Neural progenitor cell (in vitro differentiated cells): ENCODE results near the gene ITGA11. TPM values are rescaled to one million over a fixed set of nuclear protein-coding genes. Genes with fewer than 3 reads are reported as not detected.

Source experiments
- DNase-seq: peaks from one replicate; pipeline ENCODE4 v3.0.0-alpha.2; 2016; ENCODE audit warnings: low spot score
- H2AFZ ChIP-seq: fragments of 200-600 bp; sonication (generic); replicated peaks from 2 replicates; pipeline ENCODE4 v1.6.1; 2016; ENCODE audit warnings: antibody characterized with exemption
- H3F3A ChIP-seq: fragments of 200-600 bp; sonication (generic); 2 replicates; pipeline ENCODE4 v1.6.1; 2016; ENCODE audit warnings: antibody characterized with exemption, low read depth
- H3K27ac ChIP-seq: fragments of 200-600 bp; sonication (generic); 2 replicates; pipeline ENCODE4 v1.5.1; 2016; ENCODE audit warnings: mild to moderate bottlenecking
- H3K27me3 ChIP-seq: fragments of 200-600 bp; sonication (generic); 2 replicates; pipeline ENCODE4 v1.6.1; 2016; ENCODE audit warnings: mild to moderate bottlenecking, moderate library complexity
- H3K36me3 ChIP-seq: fragments of 200-600 bp; sonication (generic); 2 replicates; pipeline ENCODE4 v1.5.1; 2016
- H3K4me1 ChIP-seq: fragments of 200-600 bp; sonication (generic); 2 replicates; pipeline ENCODE4 v1.6.1; 2016; ENCODE audit warnings: mixed run types
- H3K4me2 ChIP-seq: fragments of 200-600 bp; sonication (generic); 2 replicates; pipeline ENCODE4 v1.6.1; 2016
- H3K4me3 ChIP-seq: fragments of 200-600 bp; sonication (generic); 2 replicates; pipeline ENCODE4 v1.5.1; 2016
- H3K79me2 ChIP-seq: fragments of 200-600 bp; sonication (generic); 2 replicates; pipeline ENCODE4 v1.6.1; 2016; ENCODE audit warnings: low read depth
- H3K9ac ChIP-seq: fragments of 200-600 bp; sonication (generic); 2 replicates; pipeline ENCODE4 v1.6.1; 2016
- H3K9me3 ChIP-seq: fragments of 200-600 bp; sonication (generic); 2 replicates; pipeline ENCODE4 v1.5.1; 2016; ENCODE audit warnings: low read depth
- H4K20me1 ChIP-seq: fragments of 200-600 bp; sonication (generic); 2 replicates; pipeline ENCODE4 v1.6.1; 2016; ENCODE audit warnings: low read depth
- H3K27ac Mint-ChIP-seq: 3 replicates; pipeline ENCODE4 v1.8.0; 2021; ENCODE audit warnings: mixed read lengths
- H3K27me3 Mint-ChIP-seq: 2 replicates; pipeline ENCODE4 v1.8.0; 2022; ENCODE audit warnings: low read depth, mild to moderate bottlenecking, inconsistent platforms, moderate library complexity, mixed read lengths; ENCODE audit not compliant: insufficient read depth
- H3K36me3 Mint-ChIP-seq: 3 replicates; pipeline ENCODE4 v1.8.0; 2021; ENCODE audit warnings: mixed read lengths
- H3K4me1 Mint-ChIP-seq: 3 replicates; pipeline ENCODE4 v1.8.0; 2021; ENCODE audit warnings: mixed read lengths
- H3K4me3 Mint-ChIP-seq: 3 replicates; pipeline ENCODE4 v1.8.0; 2021; ENCODE audit warnings: mild to moderate bottlenecking, moderate library complexity, mixed read lengths
- H3K9me3 Mint-ChIP-seq: 3 replicates; pipeline ENCODE4 v1.8.0; 2020; ENCODE audit warnings: mixed read lengths
- CTCF ChIP-seq: fragments of 200-600 bp; sonication (generic); IDR thresholded peaks from 2 replicates; pipeline ENCODE4 v1.5.1; 2017; ENCODE audit warnings: antibody characterized with exemption, mild to moderate bottlenecking
- EZH2 ChIP-seq: fragments of 200-600 bp; sonication (generic); IDR thresholded peaks from 2 replicates; pipeline ENCODE4 v1.6.1; 2017; ENCODE audit warnings: antibody characterized with exemption, mild to moderate bottlenecking, moderate library complexity
- EZH2phosphoT487 ChIP-seq: fragments of 200-600 bp; sonication (generic); IDR thresholded peaks from 2 replicates; pipeline ENCODE4 v1.6.1; 2017; ENCODE audit warnings: antibody characterized with exemption
- total RNA-seq: library from RNA; depleted of rRNA; stranded (reverse); fragments of >200 nt; gene quantifications from 2 replicates; pipeline ENCODE4 v1.2.3, GENCODE V29; 2015; ENCODE audit warnings: low replicate concordance

The ITGA11 gene
- total RNA-seq, 1 donor from 2014 or later = not detected

GRCh38 chr15:68335251-68335650 is 96.7 kb downstream of the ITGA11 start:
- no peak overlapping the region for H3K4me3 ChIP-seq
- Mint-ChIP-seq H3K36me3 (no peaks in the 10 kb centered on the region), H3K4me3 (no peak overlapping the region), H3K27ac (no peak overlapping the region), H3K9me3 (no peaks in the 10 kb centered on the region), H3K4me1 (peaks cover 23% of the 10 kb centered on the region), H3K27me3 (peaks cover 9% of the 10 kb centered on the region)
- H3K36me3 ChIP-seq = no peaks in the 10 kb centered on the region
- no peaks in the 10 kb centered on the region for H3K79me2 ChIP-seq
- no peak overlapping the region for H2AFZ ChIP-seq
- H3K27me3 ChIP-seq = no peaks in the 10 kb centered on the region
- H3K4me1 ChIP-seq = peaks cover 23% of the 10 kb centered on the region
- H3F3A ChIP-seq = peaks cover 14% of the 10 kb centered on the region
- H3K9ac ChIP-seq = no peak overlapping the region
- H3K27ac ChIP-seq = no peak overlapping the region
- DNase-seq = no peak
- H3K9me3 ChIP-seq = no peaks in the 10 kb centered on the region
- TF ChIP-seq EZH2 = no peak
- no peak for TF ChIP-seq EZH2phosphoT487
- no peak for TF ChIP-seq CTCF
- no peaks in the 10 kb centered on the region for H4K20me1 ChIP-seq
- H3K4me2 ChIP-seq = no peak overlapping the region

GRCh38 chr15:68334661-68335124 is 97.3 kb downstream of the ITGA11 start:
- Mint-ChIP-seq H3K4me3 (no peak overlapping the region), H3K36me3 (no peaks in the 10 kb centered on the region), H3K4me1 (peaks cover 24% of the 10 kb centered on the region), H3K27me3 (peaks cover 9% of the 10 kb centered on the region), H3K9me3 (no peaks in the 10 kb centered on the region), H3K27ac (no peak overlapping the region)
- no peaks in the 10 kb centered on the region for H3K79me2 ChIP-seq
- peaks cover 28% of the 10 kb centered on the region for H3K4me1 ChIP-seq
- H3K9me3 ChIP-seq = no peaks in the 10 kb centered on the region
- no peak overlapping the region for H3K27ac ChIP-seq
- no peaks in the 10 kb centered on the region for H4K20me1 ChIP-seq
- no peak overlapping the region for H3K4me3 ChIP-seq
- H3F3A ChIP-seq = peaks cover 14% of the 10 kb centered on the region
- no peak overlapping the region for H2AFZ ChIP-seq
- H3K4me2 ChIP-seq = no peak overlapping the region
- H3K36me3 ChIP-seq = no peaks in the 10 kb centered on the region
- H3K9ac ChIP-seq = no peak overlapping the region
- no peak for DNase-seq
- no peaks in the 10 kb centered on the region for H3K27me3 ChIP-seq
- no peak for TF ChIP-seq CTCF

- peaks cover 10% of the 10 kb centered on the region for H3K27me3 Mint-ChIP-seq
- Histone ChIP-seq H3K4me2 (no peak overlapping the region), H4K20me1 (no peaks in the 10 kb centered on the region), H3K36me3 (no peaks in the 10 kb centered on the region), H2AFZ (no peak overlapping the region), H3K9me3 (no peaks in the 10 kb centered on the region), H3K27me3 (no peaks in the 10 kb centered on the region), H3K4me3 (no peak overlapping the region), H3K9ac (no peak overlapping the region), H3K79me2 (no peaks in the 10 kb centered on the region), H3K27ac (no peak overlapping the region), H3F3A (peaks cover 14% of the 10 kb centered on the region), H3K4me1 (peaks cover 31% of the 10 kb centered on the region)
- no peak overlapping the region for H3K4me3 Mint-ChIP-seq
- no peaks in the 10 kb centered on the region for H3K9me3 Mint-ChIP-seq
- no peak overlapping the region for H3K27ac Mint-ChIP-seq
- H3K4me1 Mint-ChIP-seq = peaks cover 29% of the 10 kb centered on the region
- DNase-seq = no peak
- TF ChIP-seq EZH2phosphoT487 (no peak), EZH2 (no peak), CTCF (no peak)
- H3K36me3 Mint-ChIP-seq = no peaks in the 10 kb centered on the region
Measured at GRCh38 chr15:68333775-68334470, 98.0 kb downstream of the ITGA11 start.
